Epithelial cell of esophagus (primary cell): ENCODE data around the gene SUMF1.

ENCODE experiments used
- DNase-seq: peaks from one replicate; pipeline ENCODE4 v3.0.0; 2010; ENCODE audit warnings: low read depth
- H3K4me3 ChIP-seq: 2 replicates; pipeline ENCODE4 v1.5.1; 2011; ENCODE audit warnings: mild to moderate bottlenecking, low read length, control low read depth
- TF ChIP-seq, protein P1 (sequence below): IDR thresholded peaks from 2 replicates; pipeline ENCODE4 v1.5.1; 2011; ENCODE audit warnings: low read depth, mild to moderate bottlenecking, low read length, control low read depth, inconsistent platforms; ENCODE audit not compliant: insufficient read depth; ENCODE audit errors: missing control alignments

SUMF1 gene

DNA sequence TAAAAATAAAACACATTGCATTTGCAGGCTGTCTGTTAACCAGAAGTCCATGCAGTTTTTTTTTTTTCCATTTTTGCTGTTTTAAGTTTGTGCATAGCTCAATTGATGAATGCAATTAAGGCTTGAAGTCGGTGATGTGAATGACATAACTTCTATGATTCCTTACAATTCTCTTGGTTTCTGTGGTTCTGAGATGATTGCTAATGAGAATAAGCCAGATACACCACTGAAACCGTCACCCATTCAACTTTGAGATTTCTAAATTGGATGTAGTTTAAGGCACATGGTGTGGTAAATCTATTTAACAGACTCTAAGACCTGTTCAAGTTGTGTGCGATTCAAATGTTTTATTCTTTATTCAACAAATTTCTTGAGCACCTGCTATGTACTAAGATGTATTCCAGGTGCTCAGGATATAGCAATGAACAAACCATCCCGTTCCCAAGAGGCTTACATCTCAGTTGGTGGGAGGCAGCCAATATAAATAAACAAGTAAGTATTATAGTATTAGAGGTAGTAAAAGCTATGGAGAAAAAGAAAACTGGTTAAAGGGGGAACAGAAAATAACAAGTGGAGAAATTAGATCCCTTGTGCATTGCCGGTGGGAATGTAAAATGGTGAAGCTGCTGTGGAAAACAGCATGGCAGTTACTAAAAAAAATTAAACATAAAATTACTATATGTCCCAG is 30.1 kb upstream of the SUMF1 start:
- TF ChIP-seq, protein P1, sequence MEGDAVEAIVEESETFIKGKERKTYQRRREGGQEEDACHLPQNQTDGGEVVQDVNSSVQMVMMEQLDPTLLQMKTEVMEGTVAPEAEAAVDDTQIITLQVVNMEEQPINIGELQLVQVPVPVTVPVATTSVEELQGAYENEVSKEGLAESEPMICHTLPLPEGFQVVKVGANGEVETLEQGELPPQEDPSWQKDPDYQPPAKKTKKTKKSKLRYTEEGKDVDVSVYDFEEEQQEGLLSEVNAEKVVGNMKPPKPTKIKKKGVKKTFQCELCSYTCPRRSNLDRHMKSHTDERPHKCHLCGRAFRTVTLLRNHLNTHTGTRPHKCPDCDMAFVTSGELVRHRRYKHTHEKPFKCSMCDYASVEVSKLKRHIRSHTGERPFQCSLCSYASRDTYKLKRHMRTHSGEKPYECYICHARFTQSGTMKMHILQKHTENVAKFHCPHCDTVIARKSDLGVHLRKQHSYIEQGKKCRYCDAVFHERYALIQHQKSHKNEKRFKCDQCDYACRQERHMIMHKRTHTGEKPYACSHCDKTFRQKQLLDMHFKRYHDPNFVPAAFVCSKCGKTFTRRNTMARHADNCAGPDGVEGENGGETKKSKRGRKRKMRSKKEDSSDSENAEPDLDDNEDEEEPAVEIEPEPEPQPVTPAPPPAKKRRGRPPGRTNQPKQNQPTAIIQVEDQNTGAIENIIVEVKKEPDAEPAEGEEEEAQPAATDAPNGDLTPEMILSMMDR: no peak
- H3K4me3 ChIP-seq: no peak overlapping the region
- no peak for DNase-seq

DNA sequence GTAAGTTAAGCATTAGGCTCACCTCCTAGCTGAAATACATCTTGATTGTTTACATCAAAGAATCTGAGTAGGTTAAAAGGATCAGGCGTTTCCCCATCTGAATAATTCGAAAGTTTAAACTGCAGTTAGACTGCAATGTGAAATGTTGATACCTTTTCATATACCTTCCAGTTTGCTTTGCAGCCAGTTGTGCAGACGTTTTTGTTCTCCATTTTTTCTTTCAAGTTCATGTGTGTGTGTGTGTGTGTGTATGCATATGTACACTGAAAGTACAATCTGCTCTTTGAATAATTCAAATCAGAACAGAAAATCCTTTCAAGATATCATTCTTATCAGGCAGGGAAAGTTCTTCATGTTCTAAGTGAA is 29.0 kb upstream of the SUMF1 start:
- H3K4me3 ChIP-seq: no peak overlapping the region
- TF ChIP-seq, protein P1: no peak
- no peak for DNase-seq

DNA sequence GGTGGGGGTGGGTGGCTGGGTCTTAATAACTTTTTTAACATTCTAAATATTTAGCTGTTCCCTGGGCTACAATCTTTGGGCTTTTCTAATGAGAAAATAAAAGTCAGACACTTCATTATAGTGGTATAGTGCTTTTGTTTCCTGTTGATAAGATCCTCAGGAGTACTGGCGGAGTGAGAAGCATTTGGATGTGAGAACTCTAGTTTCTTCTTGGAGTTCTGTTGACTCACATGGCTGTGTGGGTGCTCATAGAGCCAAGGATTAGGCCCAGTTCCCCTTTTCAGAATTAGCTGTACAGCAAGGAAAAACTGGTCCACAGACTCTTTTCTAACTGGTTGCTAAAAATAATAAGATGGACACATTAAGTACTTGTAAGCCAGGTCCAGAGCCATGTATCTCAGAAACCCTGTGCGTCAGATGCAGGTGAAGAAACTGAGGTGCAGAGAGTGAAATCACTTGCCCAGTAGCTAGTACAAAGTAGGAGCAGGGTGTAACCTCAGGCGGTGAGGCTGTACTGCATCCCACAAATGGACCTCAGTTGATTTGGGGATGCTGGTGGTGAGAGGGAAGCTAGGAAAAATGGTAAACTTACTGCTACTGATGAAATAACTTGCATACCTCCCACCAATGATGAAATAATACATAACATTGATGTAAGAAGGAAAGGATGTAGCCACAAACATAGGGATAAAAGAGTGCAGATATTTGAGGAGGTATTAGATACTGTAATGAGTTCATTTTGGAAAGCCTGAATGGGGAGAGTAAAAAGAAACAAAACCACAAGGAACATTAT is 28.4 kb upstream of the SUMF1 start:
- no peak for DNase-seq
- TF ChIP-seq, protein P1: no peak
- H3K4me3 ChIP-seq: no peak overlapping the region

DNA sequence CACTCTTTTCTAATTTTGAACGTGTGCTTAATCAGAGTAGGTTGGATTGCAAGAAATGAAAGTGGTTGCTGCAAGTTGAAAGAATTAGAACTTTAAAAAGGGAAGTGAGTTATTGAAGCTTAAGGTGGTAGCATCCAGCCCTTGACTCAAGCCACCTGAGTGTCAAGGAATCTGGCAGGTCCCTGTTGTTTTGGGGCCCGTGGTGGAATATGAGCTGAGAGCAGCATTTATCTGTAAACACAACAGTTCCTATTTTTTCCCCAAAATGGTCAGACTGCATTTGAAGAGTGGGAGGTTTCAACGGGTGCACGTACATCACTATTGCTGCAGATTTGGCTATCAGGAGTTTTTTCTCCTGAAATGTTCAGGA is 27.8 kb upstream of the SUMF1 start:
- no peak for DNase-seq
- no peak overlapping the region for H3K4me3 ChIP-seq
- TF ChIP-seq, protein P1: no peak

DNA sequence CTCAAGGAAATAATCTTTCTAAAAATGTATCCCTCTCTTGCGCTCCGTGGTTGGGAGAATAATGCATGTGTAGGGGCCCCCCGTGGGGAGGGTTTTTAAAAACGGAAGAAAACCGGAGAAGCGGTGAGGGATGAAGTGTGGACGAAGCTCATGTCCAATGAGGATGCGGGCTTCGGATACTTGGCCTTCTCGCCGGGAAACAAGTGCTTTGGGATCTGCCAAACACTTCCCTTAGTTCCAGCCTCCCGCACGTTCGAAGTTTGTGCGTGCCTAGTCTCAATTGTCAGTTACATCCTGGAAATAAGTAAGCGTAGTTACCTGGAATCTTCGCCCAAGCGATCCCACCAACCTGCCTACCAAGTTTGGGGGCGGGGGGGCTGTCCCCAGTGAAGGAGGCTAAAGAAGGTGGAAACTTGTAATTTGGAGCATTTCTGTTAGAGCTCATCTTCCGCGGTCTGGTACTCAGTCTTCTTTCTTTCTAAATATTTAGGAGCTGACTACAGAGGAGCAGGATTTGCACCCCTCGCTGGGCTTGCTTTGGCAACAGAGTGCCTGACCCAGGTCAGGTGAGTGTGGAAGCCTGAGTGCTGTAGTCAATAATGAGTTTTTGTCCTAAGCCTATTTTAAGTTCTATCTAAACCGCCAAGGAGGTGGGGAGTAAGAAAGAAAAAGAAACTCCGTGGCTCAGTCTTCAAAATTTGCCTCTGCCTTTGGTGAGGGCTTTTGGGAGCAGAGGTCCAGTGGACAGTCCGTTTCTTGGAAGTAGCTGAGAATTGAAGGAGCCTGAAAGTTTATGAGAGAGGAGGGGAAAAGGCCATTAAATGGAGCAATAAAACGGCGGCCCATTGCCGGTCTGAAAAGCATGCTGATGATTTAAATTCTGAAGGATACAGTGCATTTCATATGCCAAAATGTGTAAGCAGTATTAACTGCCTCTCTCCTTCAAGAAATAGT is 27.1 kb upstream of the SUMF1 start:
- TF ChIP-seq, protein P1: no peak
- peak overlapping the region; percentile 86 for H3K4me3 ChIP-seq
- peak; percentile 11 for DNase-seq

DNA sequence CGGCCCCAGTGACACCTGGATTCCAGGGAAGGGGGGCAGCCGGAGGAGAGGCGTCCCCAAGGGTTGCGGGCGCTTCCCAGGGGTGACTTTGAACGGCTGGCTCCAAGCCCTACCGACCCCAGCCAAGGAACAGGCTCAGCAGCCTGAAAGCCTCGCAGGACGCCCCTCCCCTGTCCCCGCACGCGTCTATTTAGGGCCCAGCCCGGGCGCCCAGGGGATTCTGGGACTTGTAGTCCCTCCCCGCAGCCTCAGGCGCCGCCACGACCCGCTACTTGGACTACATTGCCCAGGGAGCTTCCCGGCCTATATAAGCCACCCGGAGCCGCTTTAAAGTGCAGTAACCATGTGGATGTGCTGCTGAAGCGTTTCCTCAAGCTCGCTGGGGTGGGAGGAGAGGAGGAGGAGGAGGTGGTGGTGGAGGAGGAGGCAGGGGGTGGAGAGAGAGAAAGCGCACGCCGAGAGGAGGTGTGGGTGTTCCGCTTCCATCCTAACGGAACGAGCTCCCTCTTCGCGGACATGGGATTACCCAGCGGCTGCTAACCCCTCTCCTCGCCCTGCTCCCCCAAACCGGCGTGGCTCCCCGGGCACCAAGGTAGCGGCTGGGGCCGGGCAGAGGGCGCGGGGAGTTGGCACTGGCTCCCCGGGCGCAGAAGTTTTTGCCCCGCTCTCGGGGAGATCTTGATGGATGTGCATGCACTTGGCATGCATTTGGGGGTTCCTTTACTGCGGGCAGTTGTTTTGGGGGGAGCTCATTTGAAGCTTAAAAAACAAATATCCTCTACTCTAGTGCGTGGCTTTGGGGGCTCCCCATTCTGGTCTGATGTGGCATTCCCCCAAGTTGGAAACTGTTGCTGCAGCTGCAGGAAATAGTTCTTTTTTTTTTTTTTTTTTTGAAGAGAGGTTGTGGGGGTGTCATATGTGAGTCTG is 26.2 kb upstream of the SUMF1 start, which contains the start of gene ITPR1:
Gene ITPR1, plus strand, starts transcription at position 335 of the 927 bp plus-strand sequence. CDS start 23,144 bp downstream, outside the sequence.
- TF ChIP-seq, protein P1: no peak
- DNase-seq: peak; percentile 98
- H3K4me3 ChIP-seq: peak within 1 kb of the TSS; percentile 86
